Activated CD8-positive, alpha-beta memory T cell treated with anti-CD3 and anti-CD28 coated beads for 1 hour (primary cell): ENCODE measurements around the gene GGT5.
A peak's percentile ranks its signal among the peaks of the same experiment; 100 is the strongest.
"Not testable (repeated sequence)": the region's sequence is repeated elsewhere in the genome, so short reads cannot be mapped to it uniquely, and the experiment has no call there.

Source experiments
- DNase-seq, 2 donors: peaks; one replicate each; pipeline ENCODE4 v3.0.0-alpha.2; 2020; ENCODE audit warnings: low read depth in 1 of 2; ENCODE audit errors: extremely low read depth in 1 of 2

GGT5 gene

GRCh38 chr22:24245030-24245431, at the start of gene GGT5:
TSS of gene GGT5 (minus strand) at chr22:24245082. CDS start at chr22:24244725, 357 bp downstream.
- not testable (repeated sequence) for DNase-seq

DNA sequence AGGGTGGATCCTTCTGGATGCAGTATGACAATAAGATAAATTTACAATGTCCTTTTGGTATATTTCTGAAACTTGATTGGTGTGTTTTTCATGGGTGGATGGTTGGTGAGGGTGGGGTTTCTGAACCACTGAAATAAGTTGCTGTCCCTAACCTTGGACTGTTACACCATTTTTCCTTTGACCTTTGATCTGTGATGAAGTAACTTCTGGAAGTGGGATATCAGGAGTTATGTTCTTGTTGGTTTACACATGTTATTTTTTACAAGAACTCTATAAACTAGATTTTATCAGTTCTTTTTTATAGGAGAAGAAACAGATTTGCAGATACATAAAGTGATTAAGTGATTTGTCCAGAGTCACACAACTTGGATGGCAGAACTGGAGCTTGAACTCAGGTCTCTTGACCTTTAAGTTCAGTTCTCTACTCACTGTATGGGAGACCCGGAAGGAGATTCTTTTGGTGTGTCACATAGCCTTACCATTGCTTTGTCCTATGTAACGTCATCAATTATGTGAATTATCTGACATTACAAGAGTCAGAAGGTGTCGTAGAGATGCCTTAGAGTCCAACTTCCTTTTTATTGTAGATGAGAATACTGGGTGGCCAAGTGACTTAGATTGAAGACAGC, 47.4 kb upstream of the GGT5 start:
- DNase-seq, result not testable (repeated sequence)

DNA sequence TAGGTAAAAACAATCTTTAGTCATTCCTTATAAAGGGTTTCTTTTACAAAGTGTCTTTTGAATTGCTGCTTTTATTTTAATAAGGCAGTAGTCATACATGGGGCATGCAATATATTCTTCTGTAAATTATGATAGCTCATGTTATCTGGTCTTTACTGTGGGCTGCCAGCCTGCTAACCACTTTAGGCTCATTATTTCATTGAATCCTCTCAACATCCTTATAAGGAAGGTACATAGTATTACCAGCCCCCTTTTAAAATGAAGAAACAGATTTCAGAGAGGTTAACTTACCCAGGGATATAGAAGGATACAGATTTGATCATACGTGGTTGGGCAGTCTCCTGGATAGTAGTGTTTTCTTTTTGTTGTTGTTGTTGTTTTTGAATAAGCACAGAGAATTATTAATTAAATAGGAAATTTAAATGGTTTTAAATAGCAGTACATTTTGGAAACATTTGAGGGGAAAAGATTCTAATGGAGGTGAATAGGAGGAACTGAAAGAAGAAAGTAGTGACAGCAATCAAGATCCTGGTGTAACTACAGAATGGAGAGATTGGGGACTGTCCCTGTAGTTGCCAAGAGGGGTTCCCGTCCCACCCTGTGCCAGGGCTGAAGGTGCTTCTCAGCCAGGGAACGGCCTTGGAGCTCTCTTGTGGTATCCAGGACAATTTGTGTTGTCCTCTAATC, 46.8 kb upstream of the GGT5 start:
- no peak for DNase-seq

DNA sequence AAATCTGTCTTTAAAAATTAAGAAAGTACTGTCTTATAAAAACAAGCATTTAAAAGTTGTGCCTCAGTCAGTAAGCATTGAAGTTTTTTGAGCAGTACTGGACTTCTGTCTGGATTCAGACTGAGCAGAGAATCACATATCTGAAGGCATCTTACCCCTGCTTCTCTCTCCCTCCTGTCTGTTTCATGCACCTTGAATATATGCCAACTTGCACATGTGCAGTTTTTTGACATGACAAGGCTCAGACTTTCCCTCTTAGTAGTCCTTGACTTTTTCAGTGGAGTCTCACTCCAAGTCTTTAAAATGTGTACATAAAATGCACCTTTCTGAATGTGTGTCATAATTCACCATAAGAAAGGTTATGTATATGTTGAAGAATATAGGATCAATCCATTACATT, 45.6 kb upstream of the GGT5 start:
- DNase-seq, result no peak

GRCh38 chr22:24289741-24290163, 44.9 kb upstream of the GGT5 start:
- no peak for DNase-seq

DNA sequence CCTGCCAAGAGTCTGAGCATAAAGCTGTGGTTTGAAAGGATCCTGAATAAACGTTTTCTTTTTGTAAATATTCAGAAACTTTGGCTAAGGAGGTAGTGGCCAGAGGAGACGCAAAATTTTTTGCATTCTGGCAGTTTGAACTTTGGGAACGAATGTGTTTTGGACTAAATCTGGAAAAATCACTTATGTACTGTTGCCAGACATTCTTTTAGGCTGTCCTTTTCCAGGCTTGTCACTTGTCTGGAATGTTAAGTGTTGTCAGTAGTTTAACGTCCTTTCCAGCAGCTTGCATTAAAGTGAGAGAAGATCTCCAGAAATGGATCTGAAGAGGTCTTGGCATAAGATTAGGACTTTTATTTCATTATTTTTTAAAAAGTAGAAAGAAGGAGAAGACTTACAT, 44.2 kb upstream of the GGT5 start:
- DNase-seq, result no peak

- not testable (repeated sequence) for DNase-seq
Observed at GRCh38 chr22:24287801-24288200, 42.9 kb upstream of the GGT5 start.

DNA sequence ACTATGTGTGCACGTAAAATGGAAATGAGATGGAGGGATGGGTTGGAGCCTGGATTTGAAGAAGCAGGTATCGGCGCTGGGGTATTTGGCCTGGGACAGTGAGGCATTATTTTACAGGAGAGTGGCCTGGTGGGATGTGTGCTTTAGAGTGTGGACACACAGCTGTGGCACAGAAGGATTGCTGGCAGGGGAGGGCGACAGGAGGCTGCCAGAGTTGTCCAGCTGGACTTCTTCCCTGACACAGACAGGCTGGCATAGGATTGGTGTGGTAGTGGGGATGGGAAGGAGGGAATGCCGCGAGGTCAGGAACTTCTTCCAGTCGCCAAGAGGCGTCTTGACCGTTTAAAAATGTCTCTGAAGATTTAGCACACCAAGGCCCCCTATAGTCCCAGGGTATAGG, 42.3 kb upstream of the GGT5 start:
- DNase-seq, result not testable (repeated sequence)

GRCh38 chr22:24285245-24285644, 40.4 kb upstream of the GGT5 start:
- DNase-seq, result no peak

DNA sequence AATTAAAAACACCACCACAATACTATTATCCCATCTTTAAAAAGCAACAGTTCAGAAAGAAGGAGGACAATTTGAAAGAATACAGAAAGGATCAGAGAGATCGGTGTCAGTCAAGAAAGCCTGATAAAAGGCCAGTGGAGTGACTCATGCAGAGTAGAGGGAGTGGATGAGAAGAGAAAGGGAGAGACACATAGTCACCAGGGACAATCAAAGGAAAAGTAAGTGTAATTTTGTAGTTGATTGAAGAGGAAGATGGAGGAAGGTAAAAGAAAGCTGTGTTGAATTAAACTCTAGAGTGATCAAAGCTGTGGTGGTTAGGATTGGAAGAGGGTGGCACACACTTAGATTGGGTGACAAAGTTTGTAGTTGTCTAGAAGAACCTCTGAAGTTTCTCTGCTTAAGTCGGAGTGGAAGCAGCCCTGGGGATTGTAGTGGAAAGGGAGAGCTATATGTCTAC, 39.9 kb upstream of the GGT5 start:
- DNase-seq, result no peak

- no peak for DNase-seq
Observed at GRCh38 chr22:24282401-24282800, 37.5 kb upstream of the GGT5 start.

- not testable (repeated sequence) for DNase-seq
Observed at GRCh38 chr22:24280363-24280762, 35.5 kb upstream of the GGT5 start.

- DNase-seq, result not testable (repeated sequence)
Observed at GRCh38 chr22:24274696-24275405, 30.0 kb upstream of the GGT5 start.

DNA sequence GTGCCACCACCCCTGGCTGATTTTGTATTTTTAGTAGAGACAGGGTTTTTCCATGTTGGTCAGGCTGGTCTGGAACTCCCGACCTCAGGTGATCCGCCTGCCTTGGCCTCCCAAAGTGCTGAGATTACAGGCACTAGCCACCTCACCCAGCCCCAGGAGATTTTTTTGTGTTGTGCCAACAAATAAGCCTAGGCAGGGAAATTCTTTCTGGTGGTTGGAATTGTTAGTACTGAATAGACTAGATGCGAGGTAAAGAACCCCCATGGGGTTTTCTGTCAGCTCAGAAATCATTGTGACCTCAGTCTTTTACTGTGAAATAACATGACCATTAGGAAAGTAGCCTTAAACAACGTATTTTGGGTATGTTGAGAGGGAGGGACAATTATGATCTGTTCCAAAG, 29.0 kb upstream of the GGT5 start:
- DNase-seq, result not testable (repeated sequence)

- not testable (repeated sequence) for DNase-seq
Observed at GRCh38 chr22:24273031-24273430, 28.1 kb upstream of the GGT5 start.

- DNase-seq, result no peak
Observed at GRCh38 chr22:24271386-24271854, 26.5 kb upstream of the GGT5 start.

DNA sequence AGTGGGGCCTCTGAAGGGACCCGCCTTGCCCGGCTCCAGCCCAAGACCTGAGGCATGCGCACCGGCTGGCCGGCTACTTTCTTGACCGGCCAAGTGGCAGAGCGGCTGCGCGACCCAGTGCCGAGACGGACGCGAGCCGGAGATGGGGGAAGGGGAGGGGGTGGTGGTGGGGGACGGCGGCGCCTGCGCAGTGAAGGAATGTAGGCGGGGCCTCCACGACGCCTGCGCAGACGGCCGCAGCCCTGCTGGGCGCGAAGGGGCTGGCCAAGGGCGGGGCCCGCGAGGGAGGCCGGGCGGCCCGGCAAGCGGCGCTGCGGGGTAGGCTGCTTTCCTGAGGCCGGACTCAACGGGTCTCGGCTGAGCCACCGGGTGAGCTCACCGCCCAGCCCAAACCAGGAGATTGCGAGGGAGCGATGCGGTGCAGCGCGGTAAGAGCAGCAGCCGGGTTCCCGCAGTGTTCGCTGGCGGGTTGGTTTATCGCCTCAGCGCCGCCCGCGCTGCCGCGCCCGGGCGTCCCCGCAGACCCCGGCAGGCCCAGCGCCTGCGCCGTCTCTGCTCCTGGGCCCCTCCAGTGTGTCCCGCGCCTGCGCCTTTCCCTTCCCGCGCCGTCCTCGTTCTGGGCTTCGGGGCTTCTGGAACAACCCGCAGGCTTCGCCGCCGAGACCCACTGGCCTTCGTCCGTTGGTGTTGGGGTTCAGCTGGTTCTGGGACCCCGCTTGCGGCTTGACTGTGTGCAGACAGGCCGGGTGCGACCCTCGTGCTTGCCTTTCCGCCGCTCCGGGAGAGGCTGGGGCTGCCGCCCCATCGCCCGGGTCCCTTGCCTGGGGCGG, 25.9 kb upstream of the GGT5 start, which contains the start of gene SPECC1L:
SPECC1L (plus strand) TSS at position 276 of the 830 bp plus-strand sequence. CDS start 31,401 bp downstream, outside the sequence.
- peak; percentile 67 to 86 for DNase-seq

- DNase-seq, result not testable (repeated sequence)
Observed at GRCh38 chr22:24266495-24266894, 21.6 kb upstream of the GGT5 start.

DNA sequence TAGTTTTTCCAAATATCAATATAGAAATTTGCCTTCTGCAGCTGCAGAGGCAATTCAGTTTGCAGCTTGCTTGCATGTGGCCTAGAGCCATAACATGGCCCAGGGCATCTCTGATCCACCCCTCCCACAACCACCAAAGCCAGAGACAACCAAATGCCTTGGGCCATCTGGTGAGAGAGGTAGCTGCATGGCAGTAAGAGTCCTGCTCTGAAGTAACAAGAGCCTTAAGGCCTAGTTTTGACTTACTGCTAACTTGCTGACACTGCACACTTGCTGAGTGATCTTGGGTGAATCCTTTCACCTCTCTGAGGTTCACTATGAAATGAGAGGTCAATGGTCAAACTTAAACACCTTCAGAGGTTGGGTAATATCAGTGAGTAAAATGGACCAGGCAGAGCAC, 20.9 kb upstream of the GGT5 start:
- no peak for DNase-seq

GRCh38 chr22:24264329-24264896, 19.5 kb upstream of the GGT5 start:
- not testable (repeated sequence) for DNase-seq
